A673 (cell line): ENCODE data around the gene ACRBP.

Experiments
- CTCF ChIP-seq: fragments of 300-800, 200-600 bp; sonication (generic); conservative IDR thresholded peaks from 2 replicates; pipeline ENCODE4 v1.5.1; 2017; ENCODE audit warnings: low read depth, mild to moderate bottlenecking, antibody characterized with exemption, low read length, moderate library complexity, mixed read lengths
- EZH2 ChIP-seq: fragments of 200-600 bp; sonication (generic); IDR thresholded peaks from 2 replicates; pipeline ENCODE4 v1.6.1; 2017; ENCODE audit warnings: borderline replicate concordance, low read depth, mild to moderate bottlenecking, mixed read lengths, antibody characterized with exemption, low read length; ENCODE audit not compliant: poor library complexity, severe bottlenecking

GRCh38 chr12:6666211-6666610 lies 19.0 kb upstream of the ACRBP start:
- TF ChIP-seq CTCF (no peak), EZH2 (no peak)
